Endodermal cell (in vitro differentiated cells): ENCODE measurements around the gene FMNL3. TPM values are rescaled to one million over a fixed set of nuclear protein-coding genes. Genes with fewer than 3 reads are reported as not detected.

Source experiments
- DNase-seq: peaks from one replicate; pipeline ENCODE4 v3.0.0-alpha.2; 2017
- H3K27ac ChIP-seq: 2 replicates; pipeline ENCODE4 v1.5.1; 2013; ENCODE audit warnings: mild to moderate bottlenecking, low read depth, low read length, moderate library complexity
- H3K27me3 ChIP-seq: 2 replicates; pipeline ENCODE4 v1.6.1; 2013; ENCODE audit warnings: mild to moderate bottlenecking, low read length, moderate library complexity; ENCODE audit not compliant: insufficient read depth, control insufficient read depth, poor library complexity, severe bottlenecking
- H3K36me3 ChIP-seq: 2 replicates; pipeline ENCODE4 v1.7.0; 2013; ENCODE audit warnings: mild to moderate bottlenecking, low read length, moderate library complexity; ENCODE audit not compliant: control insufficient read depth, insufficient read depth
- H3K4me1 ChIP-seq: one replicate; pipeline ENCODE4 v1.7.0; 2013; ENCODE audit warnings: low read length; ENCODE audit not compliant: control insufficient read depth, insufficient read depth
- H3K4me3 ChIP-seq: 2 replicates; pipeline ENCODE4 v1.5.1; 2013; ENCODE audit warnings: mild to moderate bottlenecking, low read length, moderate library complexity
- H3K9ac ChIP-seq: 2 replicates; pipeline ENCODE4 v1.6.1; 2013; ENCODE audit warnings: mild to moderate bottlenecking, low read length, moderate library complexity; ENCODE audit not compliant: poor library complexity, severe bottlenecking; ENCODE audit errors: extremely low read depth
- H3K9me3 ChIP-seq: 2 replicates; pipeline ENCODE4 v1.6.1; 2013; ENCODE audit warnings: mild to moderate bottlenecking, low read length, moderate library complexity; ENCODE audit not compliant: control insufficient read depth
- H3K27ac Mint-ChIP-seq: 2 replicates; pipeline ENCODE4 v1.8.0; 2020; ENCODE audit warnings: mixed read lengths
- H3K27me3 Mint-ChIP-seq: 2 replicates; pipeline ENCODE4 v1.8.0; 2021; ENCODE audit warnings: mild to moderate bottlenecking, mixed read lengths; ENCODE audit not compliant: insufficient read depth
- H3K36me3 Mint-ChIP-seq: 2 replicates; pipeline ENCODE4 v1.8.0; 2020; ENCODE audit warnings: low read depth, mixed read lengths
- H3K4me1 Mint-ChIP-seq: 2 replicates; pipeline ENCODE4 v1.8.0; 2020; ENCODE audit warnings: mixed read lengths
- H3K4me3 Mint-ChIP-seq: 2 replicates; pipeline ENCODE4 v1.8.0; 2020; ENCODE audit warnings: mild to moderate bottlenecking, moderate library complexity, mixed read lengths
- H3K9me3 Mint-ChIP-seq: 2 replicates; pipeline ENCODE4 v1.8.0; 2020; ENCODE audit warnings: mild to moderate bottlenecking, mixed read lengths
- CTCF ChIP-seq: fragments of 200-600 bp; sonication (generic); conservative IDR thresholded peaks from 2 replicates; pipeline ENCODE4 v1.5.0; 2021; ENCODE audit warnings: antibody characterized with exemption, mild to moderate bottlenecking
- WGBS, 2 experiments: methylation state at CpG; one replicate each; pipeline versions ENCODE4 v1.1.5 to v1.1.7; 2013; ENCODE audit warnings: missing lambda C conversion rate in 2 of 2, mixed read lengths in 1 of 2; ENCODE audit not compliant: insufficient coverage in 1 of 2, insufficient read length in 1 of 2; 5-methylcytosine and 5-hydroxymethylcytosine counted together
- total RNA-seq, 2 donors: library from RNA; stranded (reverse); fragmentation: NEBNext Ultra II Directional in 1 of 2; extraction: Animal tissue kit (Norgen Biotek cat#: 25700) in 1 of 2; gene quantifications; 2 replicates in 1 of 2; 3 replicates in 1 of 2; pipeline ENCODE4 v1.2.1, GENCODE V29; 2021

Gene FMNL3
- total RNA-seq, 2 donors from 2014 or later: 22.4 to 23.5 TPM

GRCh38 chr12:49687941-49688340, 19.3 kb downstream of the FMNL3 start:
- 95% methylated on average over 2 of the region's 2 CpGs; no CpG with 5 or more reads in 1 of the 2 experiments for WGBS, 2 experiments
- Mint-ChIP-seq H3K27me3 (no peaks in the 10 kb centered on the region), H3K4me1 (peaks cover 41% of the 10 kb centered on the region), H3K9me3 (no peaks in the 10 kb centered on the region), H3K27ac (no peak overlapping the region), H3K36me3 (peaks cover 6% of the 10 kb centered on the region), H3K4me3 (no peak overlapping the region)
- Histone ChIP-seq H3K36me3 (no peaks in the 10 kb centered on the region), H3K27ac (no peak overlapping the region), H3K27me3 (no peaks in the 10 kb centered on the region), H3K4me1 (peaks cover 16% of the 10 kb centered on the region), H3K4me3 (no peak overlapping the region), H3K9ac (no peak overlapping the region), H3K9me3 (no peaks in the 10 kb centered on the region)
- peak; percentile 87 for DNase-seq
- TF ChIP-seq CTCF: peak; percentile 62

DNA sequence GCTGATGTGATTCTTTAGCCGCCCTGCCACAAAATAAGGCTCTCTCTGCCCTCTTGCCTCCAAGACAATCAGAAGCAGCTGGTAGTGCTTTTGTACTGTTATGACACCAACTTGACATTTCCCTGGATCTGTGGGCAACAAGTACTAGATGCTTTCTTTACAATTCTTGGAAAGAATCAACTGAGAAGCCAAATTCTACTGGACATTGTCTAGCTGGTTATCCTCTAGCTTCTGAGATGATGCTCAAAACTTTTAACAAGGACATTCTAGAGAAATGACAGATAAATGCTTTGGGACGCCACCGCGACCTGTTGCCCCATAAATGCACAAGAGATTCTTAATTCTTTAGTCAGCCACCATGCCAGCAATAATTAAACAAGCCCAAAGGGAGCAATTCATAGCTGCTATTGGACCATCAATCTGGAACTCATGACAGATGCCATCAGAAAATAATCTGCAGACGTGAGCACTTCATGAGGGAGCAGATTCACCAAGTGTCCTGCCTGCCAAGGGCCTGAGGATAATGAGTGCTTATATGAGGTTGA, 22.8 kb downstream of the FMNL3 start:
- Histone ChIP-seq H3K9ac (no peak overlapping the region), H3K27ac (no peak overlapping the region), H3K9me3 (no peaks in the 10 kb centered on the region), H3K27me3 (no peaks in the 10 kb centered on the region), H3K4me3 (no peak overlapping the region), H3K36me3 (no peaks in the 10 kb centered on the region), H3K4me1 (peaks cover 17% of the 10 kb centered on the region)
- Mint-ChIP-seq H3K4me3 (no peak overlapping the region), H3K27me3 (no peaks in the 10 kb centered on the region), H3K36me3 (peaks cover 6% of the 10 kb centered on the region), H3K27ac (no peak overlapping the region), H3K4me1 (peaks cover 31% of the 10 kb centered on the region), H3K9me3 (no peaks in the 10 kb centered on the region)
- DNase-seq: no peak
- 85% methylated on average over 5 of the region's 5 CpGs; no CpG with 5 or more reads in 1 of the 2 experiments for WGBS, 2 experiments
- TF ChIP-seq CTCF: no peak

GRCh38 chr12:49683599-49684309, 23.5 kb downstream of the FMNL3 start:
- H3K27me3 ChIP-seq: no peaks in the 10 kb centered on the region
- no peak for DNase-seq
- H3K9me3 Mint-ChIP-seq: no peaks in the 10 kb centered on the region
- no peak for TF ChIP-seq CTCF
- WGBS, 2 experiments: 83 to 90% methylated on average over 2 to 3 of the region's 3 CpGs
- no peak overlapping the region for H3K4me3 Mint-ChIP-seq
- H3K4me1 ChIP-seq: peaks cover 17% of the 10 kb centered on the region
- peaks cover 28% of the 10 kb centered on the region for H3K4me1 Mint-ChIP-seq
- no peaks in the 10 kb centered on the region for H3K9me3 ChIP-seq
- no peak overlapping the region for H3K27ac ChIP-seq
- H3K36me3 Mint-ChIP-seq: peaks cover 6% of the 10 kb centered on the region
- H3K27ac Mint-ChIP-seq: no peak overlapping the region
- H3K27me3 Mint-ChIP-seq: no peaks in the 10 kb centered on the region
- H3K4me3 ChIP-seq: no peak overlapping the region
- no peak overlapping the region for H3K9ac ChIP-seq
- H3K36me3 ChIP-seq: no peaks in the 10 kb centered on the region
